ENCODE measurements around the gene DNAH11.
A peak's percentile ranks its signal among the peaks of the same experiment; 100 is the strongest.

DNA sequence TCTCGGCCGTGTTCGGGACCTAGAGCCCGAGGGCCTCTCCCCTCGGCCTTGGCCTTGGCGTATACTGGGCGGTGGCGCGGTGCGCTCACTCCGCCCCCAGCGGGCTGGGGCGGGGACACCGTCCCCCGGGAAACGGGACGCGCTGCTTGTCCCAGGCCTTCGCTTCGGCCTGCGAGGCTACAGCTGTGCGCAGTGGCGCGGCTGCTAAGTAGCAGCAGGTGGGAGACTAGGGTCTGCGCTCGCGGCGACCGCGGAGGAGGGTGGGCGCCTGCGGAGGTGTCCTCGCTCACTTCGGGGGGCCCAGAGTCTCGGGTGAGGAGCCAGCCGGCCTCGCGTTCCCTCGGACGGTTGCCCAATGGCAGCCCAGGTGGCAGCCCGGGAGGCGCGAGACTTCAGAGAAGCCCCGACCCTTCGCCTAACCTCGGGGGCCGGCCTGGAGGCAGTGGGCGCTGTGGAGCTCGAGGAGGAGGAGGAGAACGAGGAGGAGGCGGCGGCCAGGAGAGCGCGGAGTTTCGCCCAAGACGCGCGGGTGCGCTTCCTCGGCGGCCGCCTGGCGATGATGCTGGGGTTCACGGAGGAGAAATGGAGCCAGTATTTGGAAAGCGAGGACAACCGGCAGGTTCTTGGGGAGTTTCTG lies at the start of gene DNAH11:
- peak in 1 of 2 donors; percentile 48 for TF ChIP-seq RAD21 (IDR thresholded peaks at IDR 0.05)
- TF ChIP-seq, protein P1, sequence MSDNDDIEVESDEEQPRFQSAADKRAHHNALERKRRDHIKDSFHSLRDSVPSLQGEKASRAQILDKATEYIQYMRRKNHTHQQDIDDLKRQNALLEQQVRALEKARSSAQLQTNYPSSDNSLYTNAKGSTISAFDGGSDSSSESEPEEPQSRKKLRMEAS (IDR thresholded peaks at IDR 0.05): no peak
- TF ChIP-seq, protein P2, sequence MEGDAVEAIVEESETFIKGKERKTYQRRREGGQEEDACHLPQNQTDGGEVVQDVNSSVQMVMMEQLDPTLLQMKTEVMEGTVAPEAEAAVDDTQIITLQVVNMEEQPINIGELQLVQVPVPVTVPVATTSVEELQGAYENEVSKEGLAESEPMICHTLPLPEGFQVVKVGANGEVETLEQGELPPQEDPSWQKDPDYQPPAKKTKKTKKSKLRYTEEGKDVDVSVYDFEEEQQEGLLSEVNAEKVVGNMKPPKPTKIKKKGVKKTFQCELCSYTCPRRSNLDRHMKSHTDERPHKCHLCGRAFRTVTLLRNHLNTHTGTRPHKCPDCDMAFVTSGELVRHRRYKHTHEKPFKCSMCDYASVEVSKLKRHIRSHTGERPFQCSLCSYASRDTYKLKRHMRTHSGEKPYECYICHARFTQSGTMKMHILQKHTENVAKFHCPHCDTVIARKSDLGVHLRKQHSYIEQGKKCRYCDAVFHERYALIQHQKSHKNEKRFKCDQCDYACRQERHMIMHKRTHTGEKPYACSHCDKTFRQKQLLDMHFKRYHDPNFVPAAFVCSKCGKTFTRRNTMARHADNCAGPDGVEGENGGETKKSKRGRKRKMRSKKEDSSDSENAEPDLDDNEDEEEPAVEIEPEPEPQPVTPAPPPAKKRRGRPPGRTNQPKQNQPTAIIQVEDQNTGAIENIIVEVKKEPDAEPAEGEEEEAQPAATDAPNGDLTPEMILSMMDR (IDR thresholded peaks at IDR 0.05; ENCODE audit: low read depth, low read length, missing input control): peak; percentile 21
- no peak for TF ChIP-seq YY1 (IDR thresholded peaks at IDR 0.05)
- TF ChIP-seq JUND (IDR thresholded peaks at IDR 0.05): no peak
- TF ChIP-seq GABPA (IDR thresholded peaks at IDR 0.05 in 1 of 2, conservative IDR thresholded peaks at IDR 0.05 in 1 of 2): no peak
- no peak for TF ChIP-seq TAF1 (conservative IDR thresholded peaks at IDR 0.05)
- TF ChIP-seq, protein P3, sequence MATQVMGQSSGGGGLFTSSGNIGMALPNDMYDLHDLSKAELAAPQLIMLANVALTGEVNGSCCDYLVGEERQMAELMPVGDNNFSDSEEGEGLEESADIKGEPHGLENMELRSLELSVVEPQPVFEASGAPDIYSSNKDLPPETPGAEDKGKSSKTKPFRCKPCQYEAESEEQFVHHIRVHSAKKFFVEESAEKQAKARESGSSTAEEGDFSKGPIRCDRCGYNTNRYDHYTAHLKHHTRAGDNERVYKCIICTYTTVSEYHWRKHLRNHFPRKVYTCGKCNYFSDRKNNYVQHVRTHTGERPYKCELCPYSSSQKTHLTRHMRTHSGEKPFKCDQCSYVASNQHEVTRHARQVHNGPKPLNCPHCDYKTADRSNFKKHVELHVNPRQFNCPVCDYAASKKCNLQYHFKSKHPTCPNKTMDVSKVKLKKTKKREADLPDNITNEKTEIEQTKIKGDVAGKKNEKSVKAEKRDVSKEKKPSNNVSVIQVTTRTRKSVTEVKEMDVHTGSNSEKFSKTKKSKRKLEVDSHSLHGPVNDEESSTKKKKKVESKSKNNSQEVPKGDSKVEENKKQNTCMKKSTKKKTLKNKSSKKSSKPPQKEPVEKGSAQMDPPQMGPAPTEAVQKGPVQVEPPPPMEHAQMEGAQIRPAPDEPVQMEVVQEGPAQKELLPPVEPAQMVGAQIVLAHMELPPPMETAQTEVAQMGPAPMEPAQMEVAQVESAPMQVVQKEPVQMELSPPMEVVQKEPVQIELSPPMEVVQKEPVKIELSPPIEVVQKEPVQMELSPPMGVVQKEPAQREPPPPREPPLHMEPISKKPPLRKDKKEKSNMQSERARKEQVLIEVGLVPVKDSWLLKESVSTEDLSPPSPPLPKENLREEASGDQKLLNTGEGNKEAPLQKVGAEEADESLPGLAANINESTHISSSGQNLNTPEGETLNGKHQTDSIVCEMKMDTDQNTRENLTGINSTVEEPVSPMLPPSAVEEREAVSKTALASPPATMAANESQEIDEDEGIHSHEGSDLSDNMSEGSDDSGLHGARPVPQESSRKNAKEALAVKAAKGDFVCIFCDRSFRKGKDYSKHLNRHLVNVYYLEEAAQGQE (IDR thresholded peaks at IDR 0.05): no peak
- TF ChIP-seq, protein P4, sequence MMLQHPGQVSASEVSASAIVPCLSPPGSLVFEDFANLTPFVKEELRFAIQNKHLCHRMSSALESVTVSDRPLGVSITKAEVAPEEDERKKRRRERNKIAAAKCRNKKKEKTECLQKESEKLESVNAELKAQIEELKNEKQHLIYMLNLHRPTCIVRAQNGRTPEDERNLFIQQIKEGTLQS (IDR thresholded peaks at IDR 0.05): no peak
- TF ChIP-seq NR2F2 (IDR thresholded peaks at IDR 0.05): no peak
- TF ChIP-seq, protein P5, sequence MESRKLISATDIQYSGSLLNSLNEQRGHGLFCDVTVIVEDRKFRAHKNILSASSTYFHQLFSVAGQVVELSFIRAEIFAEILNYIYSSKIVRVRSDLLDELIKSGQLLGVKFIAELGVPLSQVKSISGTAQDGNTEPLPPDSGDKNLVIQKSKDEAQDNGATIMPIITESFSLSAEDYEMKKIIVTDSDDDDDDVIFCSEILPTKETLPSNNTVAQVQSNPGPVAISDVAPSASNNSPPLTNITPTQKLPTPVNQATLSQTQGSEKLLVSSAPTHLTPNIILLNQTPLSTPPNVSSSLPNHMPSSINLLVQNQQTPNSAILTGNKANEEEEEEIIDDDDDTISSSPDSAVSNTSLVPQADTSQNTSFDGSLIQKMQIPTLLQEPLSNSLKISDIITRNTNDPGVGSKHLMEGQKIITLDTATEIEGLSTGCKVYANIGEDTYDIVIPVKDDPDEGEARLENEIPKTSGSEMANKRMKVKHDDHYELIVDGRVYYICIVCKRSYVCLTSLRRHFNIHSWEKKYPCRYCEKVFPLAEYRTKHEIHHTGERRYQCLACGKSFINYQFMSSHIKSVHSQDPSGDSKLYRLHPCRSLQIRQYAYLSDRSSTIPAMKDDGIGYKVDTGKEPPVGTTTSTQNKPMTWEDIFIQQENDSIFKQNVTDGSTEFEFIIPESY (IDR thresholded peaks at IDR 0.05): no peak
- no peak for TF ChIP-seq HNF4A (conservative IDR thresholded peaks at IDR 0.05)

Measured in liver (tissue), 3 donors.